H1 (cell line): Measurements from ENCODE around the gene FAM162B. TPM values are rescaled to one million over a fixed set of nuclear protein-coding genes. Genes with fewer than 3 reads are reported as not detected.

Experiments
- polyA plus RNA-seq, 7 experiments: library from polyadenylated mRNA; depleted of rRNA in 3 of 7; stranded (reverse) in 5 of 7; unstranded in 2 of 7; fragments of >200 nt in 5 of 7; fragments of 200-250 nt in 2 of 7; gene quantifications; 1 replicate in 5 of 7; 2 replicates in 1 of 7; 4 replicates in 1 of 7; pipeline versions ENCODE4 v1.2.1 to v1.2.3, GENCODE V29; 2011 to 2013; ENCODE audit warnings: missing spikeins in 2 of 7, mixed read lengths in 2 of 7
- total RNA-seq: library from RNA; stranded (reverse); fragmentation: NEBNext Ultra II Directional; extraction: Animal tissue kit (Norgen Biotek cat#: 25700); gene quantifications from 2 replicates; pipeline ENCODE4 v1.2.1, GENCODE V29; 2021

FAM162B gene
- total and polyA plus RNA-seq, 2 of the 8 experiments (the other 6 are each of a cell fraction or from before 2014, with no cell fraction given), result 2.6 to 3.2 TPM

Other genes with a start within 250 kb of the FAM162B start
- gene TRAPPC3L, start 220.0 kb downstream of the FAM162B start, total RNA-seq, result not detected in 2 replicates
- not detected in 2 replicates for gene TRAPPC3L, start 220.0 kb downstream of the FAM162B start, polyA plus RNA-seq (2011; rRNA removed)
- gene CALHM4, start 212.0 kb downstream of the FAM162B start, total RNA-seq, result not detected in 2 replicates
- not detected in 2 replicates for gene CALHM4, start 212.0 kb downstream of the FAM162B start, polyA plus RNA-seq (2011; rRNA removed)
- 35.2 and 36.8 TPM in 2 replicates for gene RWDD1, start 194.2 kb downstream of the FAM162B start, total RNA-seq
- gene RWDD1, start 194.2 kb downstream of the FAM162B start, polyA plus RNA-seq (2011; rRNA removed), result 12.9 and 19.5 TPM in 2 replicates
- gene RSPH4A, start 149.2 kb downstream of the FAM162B start, total RNA-seq, result 0.52 and 0.59 TPM in 2 replicates
- 0.14 and 0.38 TPM in 2 replicates for gene RSPH4A, start 149.2 kb downstream of the FAM162B start, polyA plus RNA-seq (2011; rRNA removed)
- 15.7 and 18.4 TPM in 2 replicates for gene ZUP1, start 97.0 kb downstream of the FAM162B start, total RNA-seq
- 2.2 and 4.7 TPM in 2 replicates for gene ZUP1, start 97.0 kb downstream of the FAM162B start, polyA plus RNA-seq (2011; rRNA removed)
- 9.7 and 11.7 TPM in 2 replicates for gene KPNA5, start 84.5 kb downstream of the FAM162B start, total RNA-seq
- gene KPNA5, start 84.5 kb downstream of the FAM162B start, polyA plus RNA-seq (2011; rRNA removed), result 1.9 and 2.0 TPM in 2 replicates
- gene GPRC6A, start 63.4 kb upstream of the FAM162B start, total RNA-seq, result 0.22 TPM in 1 of 2 replicates, not detected in the other
- 0.06 and 0.09 TPM in 2 replicates for gene GPRC6A, start 63.4 kb upstream of the FAM162B start, polyA plus RNA-seq (2011; rRNA removed)
- gene RFX6, start 111.5 kb upstream of the FAM162B start, total RNA-seq, result not detected in 2 replicates
- gene RFX6, start 111.5 kb upstream of the FAM162B start, polyA plus RNA-seq (2011; rRNA removed), result not detected in 2 replicates